Measurements from ENCODE around the gene SP140L. TPM values are rescaled to one million over a fixed set of nuclear protein-coding genes. Genes with fewer than 3 reads are reported as not detected.

SP140L gene
- polyA plus RNA-seq, 1 of the 3 experiments (the other 2 are of a cell fraction), result 13.5 TPM

DNA sequence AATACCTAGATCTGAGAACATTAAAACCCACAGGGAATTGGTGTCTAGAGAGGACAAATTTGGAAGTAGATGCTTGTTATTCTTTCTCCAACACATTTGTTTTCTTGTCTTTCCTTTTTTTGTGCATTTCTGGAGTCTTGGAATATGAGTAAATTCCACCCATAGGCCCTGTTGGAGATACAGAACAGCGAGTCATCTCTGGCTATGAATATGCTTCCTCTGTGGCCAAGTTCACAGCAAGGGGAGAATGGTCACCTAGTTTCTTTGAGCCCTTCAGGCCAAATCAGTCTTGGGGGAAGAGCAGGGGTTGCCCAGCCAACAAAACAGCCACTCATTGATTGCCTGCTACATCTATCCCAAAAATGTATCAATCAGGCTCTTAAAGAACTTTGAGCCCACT, 31.3 kb downstream of the SP140L start:
- POLR2A ChIA-PET, result no interaction called here
- no peaks in the 10 kb centered on the region for H3K79me2 ChIP-seq (ENCODE audit: insufficient read depth)
- no peaks in the 10 kb centered on the region for H4K20me1 ChIP-seq (ENCODE audit: insufficient read depth)
- CTCF ChIA-PET, result no interaction called here
- H3K4me2 ChIP-seq, result no peak overlapping the region
- no peak for DNase-seq
- no peak overlapping the region for H3K27ac ChIP-seq (ENCODE audit: low read depth in 2 of 2, low read length in 1 of 2)
- H2AFZ ChIP-seq (ENCODE audit: low read depth), result no peak overlapping the region
- TF ChIP-seq RFX5 (IDR thresholded peaks at IDR 0.05; ENCODE audit: low read length), result no peak
- TF ChIP-seq FOSL2 (IDR thresholded peaks at IDR 0.05; ENCODE audit: borderline replicate concordance, low read depth), result no peak
- TF ChIP-seq JUND (IDR thresholded peaks at IDR 0.05), result no peak
- no peak for TF ChIP-seq FOXM1 (IDR thresholded peaks at IDR 0.05; ENCODE audit: low read depth)
- TF ChIP-seq NRF1 (IDR thresholded peaks at IDR 0.05; ENCODE audit: low read depth, low read length), result no peak
- TF ChIP-seq GABPA (IDR thresholded peaks at IDR 0.05; ENCODE audit: low read depth), result no peak
- no peak for TF ChIP-seq EZH2phosphoT487 (IDR thresholded peaks at IDR 0.05; ENCODE audit: borderline replicate concordance, low read depth)
- TF ChIP-seq, protein P1, sequence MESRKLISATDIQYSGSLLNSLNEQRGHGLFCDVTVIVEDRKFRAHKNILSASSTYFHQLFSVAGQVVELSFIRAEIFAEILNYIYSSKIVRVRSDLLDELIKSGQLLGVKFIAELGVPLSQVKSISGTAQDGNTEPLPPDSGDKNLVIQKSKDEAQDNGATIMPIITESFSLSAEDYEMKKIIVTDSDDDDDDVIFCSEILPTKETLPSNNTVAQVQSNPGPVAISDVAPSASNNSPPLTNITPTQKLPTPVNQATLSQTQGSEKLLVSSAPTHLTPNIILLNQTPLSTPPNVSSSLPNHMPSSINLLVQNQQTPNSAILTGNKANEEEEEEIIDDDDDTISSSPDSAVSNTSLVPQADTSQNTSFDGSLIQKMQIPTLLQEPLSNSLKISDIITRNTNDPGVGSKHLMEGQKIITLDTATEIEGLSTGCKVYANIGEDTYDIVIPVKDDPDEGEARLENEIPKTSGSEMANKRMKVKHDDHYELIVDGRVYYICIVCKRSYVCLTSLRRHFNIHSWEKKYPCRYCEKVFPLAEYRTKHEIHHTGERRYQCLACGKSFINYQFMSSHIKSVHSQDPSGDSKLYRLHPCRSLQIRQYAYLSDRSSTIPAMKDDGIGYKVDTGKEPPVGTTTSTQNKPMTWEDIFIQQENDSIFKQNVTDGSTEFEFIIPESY (IDR thresholded peaks at IDR 0.05; ENCODE audit: borderline replicate concordance, low read depth), result no peak
- no peak for TF ChIP-seq GATA2 (CRISPR knock-in tag; IDR thresholded peaks at IDR 0.05)
- TF ChIP-seq, protein P2, sequence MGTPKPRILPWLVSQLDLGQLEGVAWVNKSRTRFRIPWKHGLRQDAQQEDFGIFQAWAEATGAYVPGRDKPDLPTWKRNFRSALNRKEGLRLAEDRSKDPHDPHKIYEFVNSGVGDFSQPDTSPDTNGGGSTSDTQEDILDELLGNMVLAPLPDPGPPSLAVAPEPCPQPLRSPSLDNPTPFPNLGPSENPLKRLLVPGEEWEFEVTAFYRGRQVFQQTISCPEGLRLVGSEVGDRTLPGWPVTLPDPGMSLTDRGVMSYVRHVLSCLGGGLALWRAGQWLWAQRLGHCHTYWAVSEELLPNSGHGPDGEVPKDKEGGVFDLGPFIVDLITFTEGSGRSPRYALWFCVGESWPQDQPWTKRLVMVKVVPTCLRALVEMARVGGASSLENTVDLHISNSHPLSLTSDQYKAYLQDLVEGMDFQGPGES (IDR thresholded peaks at IDR 0.05; ENCODE audit: low read depth, low read length), result no peak
- no peak for TF ChIP-seq TEAD4 (IDR thresholded peaks at IDR 0.05; ENCODE audit: borderline replicate concordance, insufficient read depth)
- TF ChIP-seq, protein P3, sequence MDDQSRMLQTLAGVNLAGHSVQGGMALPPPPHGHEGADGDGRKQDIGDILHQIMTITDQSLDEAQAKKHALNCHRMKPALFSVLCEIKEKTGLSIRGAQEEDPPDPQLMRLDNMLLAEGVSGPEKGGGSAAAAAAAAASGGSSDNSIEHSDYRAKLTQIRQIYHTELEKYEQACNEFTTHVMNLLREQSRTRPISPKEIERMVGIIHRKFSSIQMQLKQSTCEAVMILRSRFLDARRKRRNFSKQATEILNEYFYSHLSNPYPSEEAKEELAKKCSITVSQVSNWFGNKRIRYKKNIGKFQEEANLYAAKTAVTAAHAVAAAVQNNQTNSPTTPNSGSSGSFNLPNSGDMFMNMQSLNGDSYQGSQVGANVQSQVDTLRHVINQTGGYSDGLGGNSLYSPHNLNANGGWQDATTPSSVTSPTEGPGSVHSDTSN (IDR thresholded peaks at IDR 0.05), result no peak
- no peak for TF ChIP-seq YY1 (IDR thresholded peaks at IDR 0.05; ENCODE audit: low read depth)
- no peak for TF ChIP-seq FOXJ3 (CRISPR knock-in tag; IDR thresholded peaks at IDR 0.05)
- TF ChIP-seq CHD2 (IDR thresholded peaks at IDR 0.05; ENCODE audit: low read length, partially characterized antibody), result no peak
- TF ChIP-seq, protein P4, sequence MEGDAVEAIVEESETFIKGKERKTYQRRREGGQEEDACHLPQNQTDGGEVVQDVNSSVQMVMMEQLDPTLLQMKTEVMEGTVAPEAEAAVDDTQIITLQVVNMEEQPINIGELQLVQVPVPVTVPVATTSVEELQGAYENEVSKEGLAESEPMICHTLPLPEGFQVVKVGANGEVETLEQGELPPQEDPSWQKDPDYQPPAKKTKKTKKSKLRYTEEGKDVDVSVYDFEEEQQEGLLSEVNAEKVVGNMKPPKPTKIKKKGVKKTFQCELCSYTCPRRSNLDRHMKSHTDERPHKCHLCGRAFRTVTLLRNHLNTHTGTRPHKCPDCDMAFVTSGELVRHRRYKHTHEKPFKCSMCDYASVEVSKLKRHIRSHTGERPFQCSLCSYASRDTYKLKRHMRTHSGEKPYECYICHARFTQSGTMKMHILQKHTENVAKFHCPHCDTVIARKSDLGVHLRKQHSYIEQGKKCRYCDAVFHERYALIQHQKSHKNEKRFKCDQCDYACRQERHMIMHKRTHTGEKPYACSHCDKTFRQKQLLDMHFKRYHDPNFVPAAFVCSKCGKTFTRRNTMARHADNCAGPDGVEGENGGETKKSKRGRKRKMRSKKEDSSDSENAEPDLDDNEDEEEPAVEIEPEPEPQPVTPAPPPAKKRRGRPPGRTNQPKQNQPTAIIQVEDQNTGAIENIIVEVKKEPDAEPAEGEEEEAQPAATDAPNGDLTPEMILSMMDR (IDR thresholded peaks at IDR 0.05), result no peak
- TF ChIP-seq, protein P5, sequence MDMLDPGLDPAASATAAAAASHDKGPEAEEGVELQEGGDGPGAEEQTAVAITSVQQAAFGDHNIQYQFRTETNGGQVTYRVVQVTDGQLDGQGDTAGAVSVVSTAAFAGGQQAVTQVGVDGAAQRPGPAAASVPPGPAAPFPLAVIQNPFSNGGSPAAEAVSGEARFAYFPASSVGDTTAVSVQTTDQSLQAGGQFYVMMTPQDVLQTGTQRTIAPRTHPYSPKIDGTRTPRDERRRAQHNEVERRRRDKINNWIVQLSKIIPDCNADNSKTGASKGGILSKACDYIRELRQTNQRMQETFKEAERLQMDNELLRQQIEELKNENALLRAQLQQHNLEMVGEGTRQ (IDR thresholded peaks at IDR 0.05; ENCODE audit: borderline replicate concordance, low read depth, low read length), result no peak
- no peak for TF ChIP-seq MXI1 (IDR thresholded peaks at IDR 0.05; ENCODE audit: low read depth, low read length)
- TF ChIP-seq, protein P6, sequence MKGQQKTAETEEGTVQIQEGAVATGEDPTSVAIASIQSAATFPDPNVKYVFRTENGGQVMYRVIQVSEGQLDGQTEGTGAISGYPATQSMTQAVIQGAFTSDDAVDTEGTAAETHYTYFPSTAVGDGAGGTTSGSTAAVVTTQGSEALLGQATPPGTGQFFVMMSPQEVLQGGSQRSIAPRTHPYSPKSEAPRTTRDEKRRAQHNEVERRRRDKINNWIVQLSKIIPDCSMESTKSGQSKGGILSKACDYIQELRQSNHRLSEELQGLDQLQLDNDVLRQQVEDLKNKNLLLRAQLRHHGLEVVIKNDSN (IDR thresholded peaks at IDR 0.05; ENCODE audit: borderline replicate concordance, low read depth), result no peak
- no peak overlapping the region for H3K9ac ChIP-seq
- no peaks in the 10 kb centered on the region for H3K27me3 ChIP-seq (ENCODE audit: insufficient read depth)
- peaks cover 4% of the 10 kb centered on the region; the same call in 1 of the 2 replicates for H3K9me2 ChIP-seq
- H3K9me3 ChIP-seq, result peaks cover 10% of the 10 kb centered on the region; the same call in 1 of the 2 replicates
- H3K4me3 ChIP-seq (ENCODE audit: low read depth in 2 of 2, low read length in 1 of 2), result no peak overlapping the region
- H3K36me3 ChIP-seq (replicated peaks in 1 of 2; ENCODE audit: control insufficient read depth in 1 of 2, insufficient read depth in 2 of 2, low read length in 1 of 2), result peaks cover 23 to 45% of the 10 kb centered on the region in 2 experiments
- H3F3A ChIP-seq (replicated peaks; ENCODE audit: insufficient read depth), result no peaks in the 10 kb centered on the region
- no peaks in the 10 kb centered on the region for H3K4me1 ChIP-seq (ENCODE audit: control insufficient read depth in 1 of 2, insufficient read depth in 2 of 2, low read depth in 1 of 2, low read length in 1 of 2)
- WGBS (ENCODE audit: low lambda C conversion rate), result 29% methylated on average over 1 of the region's 1 CpG

All from SK-N-SH (cell line).